ENCODE data around the gene RPS14. TPM values are rescaled to one million over a fixed set of nuclear protein-coding genes. Genes with fewer than 3 reads are reported as not detected.
A peak's percentile ranks its signal among the peaks of the same experiment; 100 is the strongest.

The RPS14 gene
- total RNA-seq, 1 experiment from 2014 or later = 2,564 TPM

- no peak for TF ChIP-seq CTCF (IDR thresholded peaks at IDR 0.05)
Measured at GRCh38 chr5:150490754-150491153, 41.2 kb upstream of the RPS14 start (continued).

GRCh38 chr5:150490296-150490669, 40.7 kb upstream of the RPS14 start:
- TF ChIP-seq NFYB (CRISPR knock-in tag; conservative IDR thresholded peaks at IDR 0.05; ENCODE audit: low read depth) (no peak), NR2C2 (CRISPR knock-in tag; IDR thresholded peaks at IDR 0.05) (no peak), STAT6 (CRISPR knock-in tag; conservative IDR thresholded peaks at IDR 0.05; ENCODE audit: low read depth) (no peak), SP1 (CRISPR knock-in tag; conservative IDR thresholded peaks at IDR 0.05) (no peak)
- peaks cover 59% of the 10 kb centered on the region for H3K4me1 Mint-ChIP-seq
- no peak overlapping the region for H3K4me3 Mint-ChIP-seq
- no peak for ATAC-seq
- ChIA-PET POLR2A (interaction anchor here (1.4 kb wide), 1 partner anchor 9 kb away, joined by 5 read pairs; no protein-coding TSS in a partner anchor), CTCF (interaction anchor here (0.8 to 3.1 kb wide), 20 partner anchors 8 to 245 kb away, joined by 3 to 24 read pairs (median 4); partner anchors contain the start of gene RPS14)
- no peaks in the 10 kb centered on the region for H3K9me3 Mint-ChIP-seq
- no peaks in the 10 kb centered on the region for H3K27me3 Mint-ChIP-seq (ENCODE audit: low read depth)
- peak overlapping the region; percentile 80 for H3K27ac Mint-ChIP-seq
- H3K36me3 Mint-ChIP-seq = no peaks in the 10 kb centered on the region
- no peak for DNase-seq (ENCODE audit: low spot score)

- DNase-seq (ENCODE audit: low spot score) = no peak
- H3K27me3 Mint-ChIP-seq (ENCODE audit: low read depth) = no peaks in the 10 kb centered on the region
- peak overlapping the region; percentile 80 for H3K27ac Mint-ChIP-seq
- peaks cover 65% of the 10 kb centered on the region for H3K4me1 Mint-ChIP-seq
- no peaks in the 10 kb centered on the region for H3K36me3 Mint-ChIP-seq
- ATAC-seq = peak; percentile 7
- POLR2A ChIA-PET = interaction anchor here (0.6 to 1.4 kb wide), 4 partner anchors 10 to 168 kb away, joined by 3 to 5 read pairs (median 3); no protein-coding TSS in a partner anchor
- CTCF ChIA-PET = interaction anchor here (0.8 to 3.1 kb wide), 20 partner anchors 9 to 246 kb away, joined by 3 to 24 read pairs (median 4); partner anchors contain the start of genes CD74 and RPS14
- no peaks in the 10 kb centered on the region for H3K9me3 Mint-ChIP-seq
- no peak overlapping the region for H3K4me3 Mint-ChIP-seq
- TF ChIP-seq USF1 (CRISPR knock-in tag; IDR thresholded peaks at IDR 0.05) (no peak), ZBTB21 (CRISPR knock-in tag; IDR thresholded peaks at IDR 0.05; ENCODE audit: borderline replicate concordance) (no peak), JAZF1 (CRISPR knock-in tag; IDR thresholded peaks at IDR 0.05) (no peak), ZNF396 (CRISPR knock-in tag; IDR thresholded peaks at IDR 0.05; ENCODE audit: borderline replicate concordance) (no peak), ZSCAN18 (CRISPR knock-in tag; IDR thresholded peaks at IDR 0.05) (no peak), STAT6 (CRISPR knock-in tag; conservative IDR thresholded peaks at IDR 0.05; ENCODE audit: low read depth) (no peak), TCF7 (CRISPR knock-in tag; IDR thresholded peaks at IDR 0.05; ENCODE audit: low read depth) (no peak), OVOL2 (CRISPR knock-in tag; IDR thresholded peaks at IDR 0.05; ENCODE audit: borderline replicate concordance) (no peak), ZNF138 (CRISPR knock-in tag; conservative IDR thresholded peaks at IDR 0.05) (no peak), ESRRA (CRISPR knock-in tag; IDR thresholded peaks at IDR 0.05; ENCODE audit: borderline replicate concordance) (no peak), FOXP1 (CRISPR knock-in tag; IDR thresholded peaks at IDR 0.05; ENCODE audit: borderline replicate concordance) (no peak), E2F4 (CRISPR knock-in tag; IDR thresholded peaks at IDR 0.05; ENCODE audit: borderline replicate concordance, low read depth) (no peak), GRHL2 (CRISPR knock-in tag; IDR thresholded peaks at IDR 0.05; ENCODE audit: insufficient replicate concordance, severe bottlenecking) (no peak)
Measured at GRCh38 chr5:150489360-150490295, 40.1 kb upstream of the RPS14 start.
